DOHH2 (cell line): ENCODE measurements around the gene STIM2.

Experiments
- H3F3A ChIP-seq: fragments of 200-600 bp; sonication (generic), shearing (Covaris generic); 2 replicates; pipeline ENCODE4 v1.6.0; 2016; ENCODE audit warnings: antibody characterized with exemption, mild to moderate bottlenecking; ENCODE audit not compliant: control insufficient read depth, insufficient read depth
- H3K27ac ChIP-seq: fragments of 200-600 bp; sonication (generic); 2 replicates; pipeline ENCODE4 v1.5.1; 2014; ENCODE audit warnings: low read depth, mild to moderate bottlenecking, low read length, moderate library complexity
- H3K27me3 ChIP-seq: fragments of 200-600 bp; sonication (generic); 2 replicates; pipeline ENCODE4 v1.6.1; 2014; ENCODE audit warnings: mild to moderate bottlenecking, low read length, mixed read lengths; ENCODE audit not compliant: control insufficient read depth
- H3K36me3 ChIP-seq: fragments of 200-600 bp; sonication (generic); 2 replicates; pipeline ENCODE4 v1.6.1; 2014; ENCODE audit warnings: mild to moderate bottlenecking, low read length, moderate library complexity, mixed read lengths; ENCODE audit not compliant: control insufficient read depth
- H3K4me1 ChIP-seq: fragments of 200-600 bp; sonication (generic); 2 replicates; pipeline ENCODE4 v1.6.1; 2014; ENCODE audit warnings: mild to moderate bottlenecking, low read length, mixed read lengths; ENCODE audit not compliant: control insufficient read depth
- H3K4me2 ChIP-seq: fragments of 200-600 bp; sonication (generic); 2 replicates; pipeline ENCODE4 v1.6.0; 2014; ENCODE audit warnings: mild to moderate bottlenecking, low read length, moderate library complexity
- H3K4me3 ChIP-seq: fragments of 200-600 bp; sonication (generic); 2 replicates; pipeline ENCODE4 v1.5.1; 2014; ENCODE audit warnings: mild to moderate bottlenecking, low read length, mixed read lengths
- H3K79me2 ChIP-seq: fragments of 200-600 bp; sonication (generic); 2 replicates; pipeline ENCODE4 v1.6.1; 2014; ENCODE audit warnings: mild to moderate bottlenecking, low read length, mixed read lengths; ENCODE audit not compliant: control insufficient read depth
- H3K9me2 ChIP-seq: fragments of 200-600 bp; sonication (generic); replicated peaks from 2 replicates; pipeline ENCODE4 v1.6.1; 2014; ENCODE audit warnings: mild to moderate bottlenecking, low read length, mixed read lengths; ENCODE audit not compliant: control insufficient read depth
- H3K9me3 ChIP-seq: fragments of 200-600 bp; sonication (generic); 2 replicates; pipeline ENCODE4 v1.6.1; 2014; ENCODE audit warnings: antibody characterized with exemption, low read length, mixed read lengths; ENCODE audit not compliant: control insufficient read depth, insufficient read depth
- H4K20me1 ChIP-seq: fragments of 200-600 bp; sonication (generic); 2 replicates; pipeline ENCODE4 v1.6.0; 2014; ENCODE audit warnings: low read depth, mild to moderate bottlenecking, antibody characterized with exemption, low read length, moderate library complexity; ENCODE audit not compliant: control insufficient read depth, insufficient read depth
- EZH2phosphoT487 ChIP-seq: fragments of 200-600 bp; sonication (generic); IDR thresholded peaks from 2 replicates; pipeline ENCODE4 v1.6.1; 2017; ENCODE audit warnings: borderline replicate concordance, mild to moderate bottlenecking, antibody characterized with exemption, low read length, moderate library complexity, mixed read lengths
- TF ChIP-seq, protein P1 (sequence below): fragments of 200-600 bp; sonication (generic); IDR thresholded peaks from one replicate; pipeline ENCODE4 v1.5.1; 2014; ENCODE audit warnings: antibody characterized with exemption, mild to moderate bottlenecking, low read depth, low read length; ENCODE audit not compliant: poor library complexity, severe bottlenecking

STIM2 gene

GRCh38 chr4:26862381-26862915 is 1.8 kb downstream of the STIM2 start:
- no peaks in the 10 kb centered on the region for H3K9me3 ChIP-seq
- H3K4me2 ChIP-seq = peak overlapping the region; percentile 66
- H3K4me3 ChIP-seq = peak overlapping the region; percentile 89
- peaks cover 91% of the 10 kb centered on the region for H3K79me2 ChIP-seq
- H3K9me2 ChIP-seq = no peaks in the 10 kb centered on the region
- H3K27me3 ChIP-seq = no peaks in the 10 kb centered on the region
- H4K20me1 ChIP-seq = peaks cover 14% of the 10 kb centered on the region; the same call in 1 of the 2 replicates
- peaks cover 19% of the 10 kb centered on the region for H3F3A ChIP-seq
- TF ChIP-seq EZH2phosphoT487 = no peak
- TF ChIP-seq, protein P1, sequence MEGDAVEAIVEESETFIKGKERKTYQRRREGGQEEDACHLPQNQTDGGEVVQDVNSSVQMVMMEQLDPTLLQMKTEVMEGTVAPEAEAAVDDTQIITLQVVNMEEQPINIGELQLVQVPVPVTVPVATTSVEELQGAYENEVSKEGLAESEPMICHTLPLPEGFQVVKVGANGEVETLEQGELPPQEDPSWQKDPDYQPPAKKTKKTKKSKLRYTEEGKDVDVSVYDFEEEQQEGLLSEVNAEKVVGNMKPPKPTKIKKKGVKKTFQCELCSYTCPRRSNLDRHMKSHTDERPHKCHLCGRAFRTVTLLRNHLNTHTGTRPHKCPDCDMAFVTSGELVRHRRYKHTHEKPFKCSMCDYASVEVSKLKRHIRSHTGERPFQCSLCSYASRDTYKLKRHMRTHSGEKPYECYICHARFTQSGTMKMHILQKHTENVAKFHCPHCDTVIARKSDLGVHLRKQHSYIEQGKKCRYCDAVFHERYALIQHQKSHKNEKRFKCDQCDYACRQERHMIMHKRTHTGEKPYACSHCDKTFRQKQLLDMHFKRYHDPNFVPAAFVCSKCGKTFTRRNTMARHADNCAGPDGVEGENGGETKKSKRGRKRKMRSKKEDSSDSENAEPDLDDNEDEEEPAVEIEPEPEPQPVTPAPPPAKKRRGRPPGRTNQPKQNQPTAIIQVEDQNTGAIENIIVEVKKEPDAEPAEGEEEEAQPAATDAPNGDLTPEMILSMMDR = no peak
- peaks cover 47% of the 10 kb centered on the region for H3K36me3 ChIP-seq
- peak overlapping the region; percentile 85 for H3K27ac ChIP-seq
- peaks cover 60% of the 10 kb centered on the region for H3K4me1 ChIP-seq

DNA sequence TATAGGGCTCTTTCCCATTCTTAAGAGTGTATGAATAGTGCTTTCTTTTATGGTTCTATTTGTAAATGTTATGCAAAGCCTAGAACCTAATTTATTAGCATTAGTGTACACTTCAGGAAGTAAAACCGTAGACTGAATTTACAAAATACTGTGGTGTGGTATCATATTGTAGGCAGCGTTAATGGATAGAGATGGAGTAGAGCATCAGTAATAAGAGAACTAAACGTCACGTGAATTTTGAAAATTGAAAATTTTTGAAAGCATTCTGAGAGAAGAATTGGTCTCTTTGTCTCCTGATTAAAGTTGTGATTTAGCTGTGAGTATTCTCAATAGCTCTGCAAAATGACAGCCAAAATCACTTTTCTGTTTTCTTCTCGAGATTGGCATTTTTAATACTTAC is 2.9 kb downstream of the STIM2 start:
- Histone ChIP-seq H3K9me2 (no peaks in the 10 kb centered on the region), H3K4me3 (peak overlapping the region; percentile 89), H3K79me2 (peaks cover 92% of the 10 kb centered on the region)

GRCh38 chr4:26864899-26865298 is 4.3 kb downstream of the STIM2 start:
- H3K4me3 ChIP-seq = peak overlapping the region; percentile 7; the same call in 1 of the 2 replicates
- H3K27ac ChIP-seq = no peak overlapping the region
- peaks cover 6% of the 10 kb centered on the region for H3F3A ChIP-seq
- no peaks in the 10 kb centered on the region for H3K9me3 ChIP-seq
- H3K27me3 ChIP-seq = no peaks in the 10 kb centered on the region
- peaks cover 31% of the 10 kb centered on the region for H3K36me3 ChIP-seq
- no peak for TF ChIP-seq EZH2phosphoT487
- TF ChIP-seq, protein P1 = no peak
- peaks cover 73% of the 10 kb centered on the region for H3K4me1 ChIP-seq
- H3K9me2 ChIP-seq = no peaks in the 10 kb centered on the region
- peaks cover 25% of the 10 kb centered on the region for H4K20me1 ChIP-seq
- peak overlapping the region; percentile 66 for H3K4me2 ChIP-seq
- H3K79me2 ChIP-seq = peaks cover 92% of the 10 kb centered on the region

More for the DNA sequence above, 2.9 kb downstream of the STIM2 start:
- Histone ChIP-seq H3K4me1 (peaks cover 70% of the 10 kb centered on the region), H3K9me3 (no peaks in the 10 kb centered on the region), H3K4me2 (peak overlapping the region; percentile 66), H3F3A (peaks cover 19% of the 10 kb centered on the region), H3K36me3 (peaks cover 42% of the 10 kb centered on the region), H3K27ac (no peak overlapping the region), H4K20me1 (peaks cover 23% of the 10 kb centered on the region), H3K27me3 (no peaks in the 10 kb centered on the region)
- no peak for TF ChIP-seq EZH2phosphoT487
- TF ChIP-seq, protein P1 = no peak
